Parathyroid adenoma (tissue), 2 donors: ENCODE measurements around the gene DIP2C.
"Not testable (repeated sequence)": the region's sequence is repeated elsewhere in the genome, so short reads cannot be mapped to it uniquely, and the experiment has no call there.

Experiments used
- H2AFZ ChIP-seq: fragments of 300-600 bp; sonication (generic); one replicate; pipeline ENCODE4 v1.7.0; 2017; ENCODE audit warnings: antibody characterized with exemption, mild to moderate bottlenecking
- H3K27ac ChIP-seq: fragments of 300-600 bp; sonication (generic); one replicate; pipeline ENCODE4 v1.7.0; 2017
- H3K27me3 ChIP-seq: fragments of 300-600 bp; sonication (generic); one replicate; pipeline ENCODE4 v1.7.0; 2017; ENCODE audit warnings: low read length; ENCODE audit not compliant: control insufficient read depth, insufficient read depth
- H3K36me3 ChIP-seq: fragments of 300-600 bp; sonication (generic); one replicate; pipeline ENCODE4 v1.7.0; 2017; ENCODE audit warnings: low read length; ENCODE audit not compliant: control insufficient read depth, insufficient read depth
- H3K4me1 ChIP-seq: fragments of 300-600 bp; sonication (generic); one replicate; pipeline ENCODE4 v1.7.0; 2017; ENCODE audit warnings: control low read depth
- H3K4me2 ChIP-seq: fragments of 300-600 bp; sonication (generic); one replicate; pipeline ENCODE4 v1.7.0; 2017; ENCODE audit warnings: low read length
- H3K4me3 ChIP-seq: fragments of 300-600 bp; sonication (generic); one replicate; pipeline ENCODE4 v1.7.0; 2017; ENCODE audit warnings: low read depth, low read length
- H3K79me2 ChIP-seq: fragments of 300-600 bp; sonication (generic); one replicate; pipeline ENCODE4 v1.7.0; 2017; ENCODE audit warnings: control low read depth
- H3K9ac ChIP-seq: fragments of 300-600 bp; sonication (generic); one replicate; pipeline ENCODE4 v1.7.0; 2017; ENCODE audit warnings: mild to moderate bottlenecking
- H3K9me3 ChIP-seq: fragments of 300-600 bp; sonication (generic); one replicate; pipeline ENCODE4 v1.7.0; 2017; ENCODE audit warnings: low read length; ENCODE audit not compliant: control insufficient read depth
- CTCF ChIP-seq: fragments of 300-600 bp; sonication (generic); IDR thresholded peaks from one replicate; pipeline ENCODE4 v1.7.0; 2017; ENCODE audit warnings: antibody characterized with exemption, mild to moderate bottlenecking
- donor health status: primary hyperparathyroidism.

Gene DIP2C

GRCh38 chr10:703118-703517 lies 13.7 kb upstream of the DIP2C start:
- Histone ChIP-seq H3K79me2 (no peaks in the 10 kb centered on the region), H3K9ac (no peak overlapping the region), H2AFZ (no peak overlapping the region), H3K4me2 (no peak overlapping the region), H3K27ac (no peak overlapping the region), H3K4me1 (no peaks in the 10 kb centered on the region), H3K9me3 (no peaks in the 10 kb centered on the region), H3K36me3 (no peaks in the 10 kb centered on the region), H3K4me3 (no peak overlapping the region), H3K27me3 (no peaks in the 10 kb centered on the region)
- TF ChIP-seq CTCF = no peak

GRCh38 chr10:700183-700582 lies 10.7 kb upstream of the DIP2C start:
- not testable (repeated sequence) for H3K36me3 ChIP-seq, H2AFZ ChIP-seq, H3K27ac ChIP-seq, H3K4me1 ChIP-seq, H3K27me3 ChIP-seq, H3K79me2 ChIP-seq, H3K9ac ChIP-seq, H3K9me3 ChIP-seq, H3K4me3 ChIP-seq, H3K4me2 ChIP-seq

- no peak for TF ChIP-seq CTCF
- Histone ChIP-seq H3K4me1 (no peaks in the 10 kb centered on the region), H3K4me3 (no peak overlapping the region), H3K79me2 (no peaks in the 10 kb centered on the region), H3K27ac (no peak overlapping the region), H3K4me2 (no peak overlapping the region), H3K9ac (no peak overlapping the region), H2AFZ (no peak overlapping the region), H3K27me3 (no peaks in the 10 kb centered on the region), H3K36me3 (no peaks in the 10 kb centered on the region), H3K9me3 (no peaks in the 10 kb centered on the region)
Measured at GRCh38 chr10:697097-697875, 7.8 kb upstream of the DIP2C start.

GRCh38 chr10:695396-695795 lies 5.9 kb upstream of the DIP2C start:
- Histone ChIP-seq H3K4me2 (no peak overlapping the region), H3K9ac (no peak overlapping the region), H3K36me3 (no peaks in the 10 kb centered on the region), H3K4me1 (no peaks in the 10 kb centered on the region), H3K4me3 (no peak overlapping the region), H3K27me3 (no peaks in the 10 kb centered on the region), H3K9me3 (no peaks in the 10 kb centered on the region), H3K79me2 (no peaks in the 10 kb centered on the region), H3K27ac (no peak overlapping the region), H2AFZ (no peak overlapping the region)
- TF ChIP-seq CTCF = no peak

- Histone ChIP-seq H3K27me3 (no peaks in the 10 kb centered on the region), H3K79me2 (peaks cover 4% of the 10 kb centered on the region), H3K4me1 (no peaks in the 10 kb centered on the region), H3K27ac (no peak overlapping the region), H3K9ac (no peak overlapping the region), H3K9me3 (no peaks in the 10 kb centered on the region), H3K36me3 (no peaks in the 10 kb centered on the region), H2AFZ (no peak overlapping the region), H3K4me3 (no peak overlapping the region), H3K4me2 (no peak overlapping the region)
- TF ChIP-seq CTCF = no peak
Measured at GRCh38 chr10:693506-693905, 4.0 kb upstream of the DIP2C start.
